Measurements from ENCODE around the gene MBP.

GRCh38 chr18:76951456-76952247 lies 180.9 kb downstream of the MBP start:
- TF ChIP-seq POLR2AphosphoS5 (IDR thresholded peaks at IDR 0.05; ENCODE audit: borderline replicate concordance, low read depth, low read length) (no peak), EZH2 (IDR thresholded peaks at IDR 0.05) (no peak), FOXP2 (optimal IDR thresholded peaks at IDR 0.05; ENCODE audit: control extremely low read depth, extremely low read length, insufficient read depth) (no peak)
